Activated CD4-positive, CD25-positive, alpha-beta regulatory T cell treated with anti-CD3 and anti-CD28 coated beads, Interleukin-2, amount 50 U/mL, for 72 hours (primary cell): ENCODE results near the gene CDH15.
"Not testable (repeated sequence)": the region's sequence is repeated elsewhere in the genome, so short reads cannot be mapped to it uniquely, and the experiment has no call there.

Experiments
- DNase-seq: peaks from one replicate; pipeline ENCODE4 v3.0.0; 2021

Gene CDH15

DNA sequence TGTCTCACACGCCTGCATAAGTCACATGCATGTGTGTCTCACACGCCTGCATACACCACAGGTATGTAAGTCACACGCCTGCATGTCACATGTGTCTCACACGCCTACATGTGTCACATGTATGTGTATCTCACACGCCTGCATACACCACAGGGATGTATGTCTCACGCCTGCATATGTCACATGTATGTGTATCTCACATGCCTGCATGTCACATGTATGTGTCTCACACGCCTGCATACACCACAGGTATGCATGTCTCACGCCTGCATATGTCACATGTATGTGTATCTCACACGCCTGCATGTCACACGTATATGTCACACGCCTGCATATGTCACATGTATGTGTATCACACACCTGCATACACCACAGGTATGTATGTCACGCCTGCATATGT lies 13.8 kb upstream of the CDH15 start:
- no peak for DNase-seq

DNA sequence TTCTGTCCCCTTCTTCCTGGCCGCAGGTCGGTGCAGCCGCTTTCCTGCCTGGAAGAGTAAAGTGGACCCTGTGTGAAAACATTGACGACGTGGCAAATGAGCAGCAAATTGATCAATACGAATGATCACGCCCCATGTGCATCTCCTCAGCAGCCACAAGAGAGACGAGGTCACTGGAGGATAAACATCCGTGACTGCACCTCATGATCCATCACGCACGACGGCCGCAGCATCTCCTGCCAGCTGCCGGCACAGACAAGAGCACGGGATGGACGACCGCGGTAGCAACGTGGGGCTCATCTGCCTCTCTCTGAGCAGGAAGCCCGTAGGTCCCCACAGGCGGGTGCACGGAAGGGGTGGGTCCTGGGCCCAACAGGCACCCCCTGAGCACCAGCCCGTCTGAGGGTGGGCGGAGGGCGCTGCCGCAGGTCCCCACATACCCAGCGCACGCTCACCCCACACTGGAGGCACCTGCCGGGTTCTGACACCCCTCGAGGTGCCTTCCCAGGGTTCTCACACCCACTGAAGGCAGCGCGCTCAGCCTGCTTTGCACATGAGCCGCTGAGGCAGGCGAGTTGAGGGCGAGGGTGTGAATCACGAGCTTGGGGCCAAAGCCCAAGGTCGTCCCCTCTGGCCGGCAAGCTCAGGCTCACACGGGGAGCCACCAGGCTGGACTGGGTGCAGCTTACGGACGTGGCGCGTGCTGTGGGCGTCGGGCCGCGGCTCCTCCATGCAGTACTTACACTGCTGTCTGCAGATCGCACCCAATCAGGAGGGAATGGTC lies 12.3 kb upstream of the CDH15 start:
- DNase-seq, result no peak

DNA sequence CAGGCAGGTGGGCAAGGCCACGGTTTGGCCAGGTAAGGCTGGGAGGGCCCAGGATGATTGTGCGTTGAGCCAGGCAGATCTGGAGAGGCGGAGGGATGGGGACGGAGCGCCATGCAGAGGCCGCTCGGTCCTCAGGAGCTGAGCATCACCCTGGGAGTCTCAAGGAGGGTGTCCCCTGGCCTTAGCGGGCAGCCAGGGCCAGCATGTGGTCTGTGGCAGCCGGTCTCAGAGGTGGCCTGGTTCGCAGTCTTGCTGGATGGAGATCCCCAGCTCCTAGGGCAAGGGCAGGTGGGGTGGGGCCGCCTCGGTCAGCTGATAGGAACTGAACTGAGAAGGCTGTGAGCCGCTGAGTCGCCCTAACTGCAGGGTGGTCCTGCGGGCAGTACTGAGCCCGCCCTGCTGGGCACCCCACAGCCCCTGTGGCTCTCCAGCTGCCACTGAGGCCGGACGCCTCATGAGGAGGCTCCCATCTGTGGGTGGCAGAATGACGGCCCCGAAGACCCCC lies 11.6 kb upstream of the CDH15 start:
- DNase-seq, result no peak

DNA sequence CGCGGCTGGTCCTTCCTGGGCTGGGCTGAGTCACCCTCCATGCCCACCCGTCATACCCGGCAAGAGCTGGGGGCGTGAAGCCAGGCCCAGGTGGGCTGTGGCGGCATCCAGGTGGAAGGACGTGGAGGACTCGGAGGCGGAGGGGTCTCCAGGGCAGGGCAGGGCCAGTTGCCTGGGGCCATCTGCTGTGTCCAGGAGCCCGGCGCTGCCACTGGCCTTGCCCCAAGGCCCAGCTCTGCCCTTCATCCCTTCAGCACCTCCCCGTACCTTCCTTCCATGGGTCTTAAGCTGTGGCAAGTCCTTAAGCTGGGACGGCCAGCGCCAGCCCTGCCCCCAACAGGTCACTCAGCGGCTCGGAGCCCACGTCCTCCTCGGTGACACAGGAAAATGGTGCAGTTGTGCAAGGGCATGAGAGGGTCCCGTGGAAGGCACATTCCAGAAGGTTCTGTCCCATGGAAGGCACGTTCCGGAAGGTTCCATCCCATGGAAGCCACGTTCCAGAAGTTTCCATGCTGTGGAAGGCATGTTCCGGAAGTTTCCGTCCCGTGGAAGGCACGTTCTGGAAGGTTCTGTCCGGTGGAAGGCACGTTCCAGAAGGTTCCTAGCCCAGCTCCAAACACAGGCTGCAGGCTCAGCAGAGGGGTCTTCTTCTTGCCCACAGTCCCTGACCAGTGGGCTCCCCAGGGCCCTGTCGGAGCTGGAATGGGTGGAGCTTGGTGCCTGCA lies 10.4 kb upstream of the CDH15 start:
- DNase-seq, result no peak

DNA sequence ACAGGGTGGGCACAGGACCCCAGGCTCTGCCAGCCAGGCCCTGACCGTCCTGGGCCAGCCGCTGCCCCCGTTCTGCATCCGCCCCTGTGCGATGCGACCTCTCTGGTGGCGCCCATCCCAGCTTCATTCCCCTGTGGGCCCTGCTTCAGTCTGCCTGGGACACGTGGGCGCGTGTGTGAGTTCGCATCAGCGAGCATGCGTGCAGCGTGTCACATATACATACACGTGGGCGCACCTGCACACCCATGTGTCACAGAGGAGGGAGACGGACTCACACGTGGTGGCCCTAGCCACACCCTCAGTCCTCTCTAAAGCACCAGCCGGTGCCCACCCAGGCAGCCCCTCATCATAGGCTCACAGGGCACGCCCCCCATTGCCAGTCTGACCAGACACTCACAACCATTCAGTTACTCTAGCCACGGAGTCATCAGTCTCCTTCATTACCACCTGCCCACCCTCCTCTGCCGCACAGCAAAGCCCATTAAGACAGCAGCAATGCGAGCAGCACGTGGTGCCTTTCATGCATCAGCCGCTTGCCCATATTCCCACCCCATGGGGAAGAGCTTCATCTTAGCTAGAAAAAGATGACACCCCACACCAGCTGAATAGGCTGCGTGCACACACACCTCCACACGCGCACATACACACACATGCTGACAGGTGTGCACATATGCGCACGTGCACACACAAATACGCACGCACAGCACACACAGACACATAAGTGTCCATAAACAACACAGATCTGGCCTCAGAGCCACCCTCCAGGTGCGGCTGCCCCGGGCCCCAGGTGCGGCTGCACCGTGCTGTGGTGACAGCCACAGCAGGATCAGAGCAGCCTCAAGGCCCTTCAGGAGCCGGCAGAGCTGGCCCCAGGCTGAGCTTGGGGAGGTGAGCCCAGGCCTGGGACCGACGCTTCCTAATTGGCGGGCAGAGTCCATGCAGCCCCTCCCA lies 9.5 kb upstream of the CDH15 start:
- DNase-seq, result no peak

DNA sequence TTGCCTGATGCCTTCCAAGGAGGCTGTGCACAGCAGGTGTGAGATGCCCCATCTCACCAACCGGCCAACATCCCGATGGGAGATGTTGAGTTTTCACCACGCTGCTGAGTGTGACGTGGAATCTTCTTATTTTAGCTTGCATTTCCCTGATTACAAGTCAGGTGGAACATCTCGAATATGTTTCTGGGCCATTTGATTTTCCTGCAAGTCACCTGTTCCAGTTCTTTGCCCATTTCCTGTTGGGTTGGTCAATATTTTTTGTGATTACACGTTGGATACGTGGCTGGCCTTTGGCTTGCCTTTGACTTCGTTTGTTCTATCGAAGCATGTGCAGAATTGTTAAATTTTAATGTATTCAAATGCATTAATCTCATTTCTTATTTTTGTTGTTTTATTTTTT lies 8.3 kb upstream of the CDH15 start:
- no peak for DNase-seq

DNA sequence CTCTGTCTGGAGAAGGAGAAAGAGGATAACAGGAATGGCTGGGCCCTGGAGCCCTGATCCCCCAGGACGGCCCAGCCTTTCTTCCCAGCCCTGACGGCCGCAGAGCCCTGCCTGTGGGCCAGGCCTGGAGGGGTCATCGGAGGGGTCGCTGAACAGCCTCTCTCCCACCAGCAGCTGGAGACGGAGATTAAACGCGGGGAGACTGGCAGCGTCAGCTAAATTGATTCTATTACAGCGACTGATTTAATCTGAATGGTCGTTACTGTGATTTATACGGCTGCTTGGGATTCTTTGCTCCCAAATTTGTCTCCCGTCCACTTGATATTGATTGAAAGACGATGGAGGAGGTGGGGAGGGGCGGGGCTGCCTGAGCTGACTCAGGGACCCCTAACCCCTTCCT lies 7.1 kb upstream of the CDH15 start:
- no peak for DNase-seq

DNA sequence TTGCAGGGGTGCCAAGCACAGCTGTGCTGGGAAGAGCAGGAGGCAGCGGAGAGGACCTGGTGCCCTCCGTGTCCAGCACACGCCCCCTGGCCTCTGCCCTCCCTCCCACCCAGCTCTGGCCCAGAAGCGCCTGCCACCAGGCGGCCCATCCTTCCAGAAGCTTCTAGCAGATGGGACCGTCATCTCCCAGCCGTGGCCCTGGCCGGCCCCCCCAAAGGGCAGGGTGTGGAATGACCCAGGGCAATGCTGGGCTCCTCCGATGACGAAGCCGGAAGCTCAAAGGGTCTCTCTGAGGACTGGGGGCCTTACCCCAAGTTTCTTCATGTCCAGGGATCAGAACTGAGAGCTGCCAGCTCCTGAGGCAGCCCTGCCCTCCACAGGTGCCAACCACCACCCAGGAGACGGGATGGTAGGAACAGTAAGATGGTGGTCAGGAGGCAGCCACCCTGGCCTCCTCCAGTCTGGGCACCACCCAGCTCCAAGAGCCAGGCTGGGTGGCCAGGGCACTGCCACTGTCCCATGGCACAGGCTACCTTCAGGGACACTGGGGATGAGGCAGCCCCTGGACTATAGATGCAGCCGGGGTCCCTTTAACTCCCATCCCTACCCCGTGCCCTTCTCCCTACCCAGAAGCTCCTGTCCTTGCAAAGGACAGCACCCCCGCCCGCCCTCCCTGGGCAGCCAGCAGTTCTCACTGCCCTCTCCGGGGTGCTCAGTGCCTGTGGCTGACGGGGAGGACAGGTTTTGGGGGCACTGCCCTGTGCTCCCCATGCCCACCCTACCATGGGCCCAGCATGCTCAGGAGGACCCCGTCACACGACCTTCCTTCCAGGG lies 6.5 kb upstream of the CDH15 start:
- DNase-seq, result no peak

DNA sequence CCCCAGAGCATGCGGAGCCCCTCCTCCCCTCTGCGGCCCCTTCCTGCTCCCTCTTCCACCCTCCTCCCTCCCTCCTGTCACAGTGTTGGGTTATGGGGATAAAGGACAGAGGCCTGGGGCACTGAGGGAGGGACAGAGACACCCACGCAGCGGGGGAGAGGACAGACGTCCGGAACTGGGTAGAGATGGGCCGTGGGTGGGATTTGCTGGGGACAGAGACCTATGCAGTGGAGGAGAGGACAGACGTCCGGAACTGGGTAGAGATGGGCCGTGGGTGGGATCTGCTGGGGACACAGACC lies 5.9 kb upstream of the CDH15 start:
- DNase-seq, result not testable (repeated sequence)

DNA sequence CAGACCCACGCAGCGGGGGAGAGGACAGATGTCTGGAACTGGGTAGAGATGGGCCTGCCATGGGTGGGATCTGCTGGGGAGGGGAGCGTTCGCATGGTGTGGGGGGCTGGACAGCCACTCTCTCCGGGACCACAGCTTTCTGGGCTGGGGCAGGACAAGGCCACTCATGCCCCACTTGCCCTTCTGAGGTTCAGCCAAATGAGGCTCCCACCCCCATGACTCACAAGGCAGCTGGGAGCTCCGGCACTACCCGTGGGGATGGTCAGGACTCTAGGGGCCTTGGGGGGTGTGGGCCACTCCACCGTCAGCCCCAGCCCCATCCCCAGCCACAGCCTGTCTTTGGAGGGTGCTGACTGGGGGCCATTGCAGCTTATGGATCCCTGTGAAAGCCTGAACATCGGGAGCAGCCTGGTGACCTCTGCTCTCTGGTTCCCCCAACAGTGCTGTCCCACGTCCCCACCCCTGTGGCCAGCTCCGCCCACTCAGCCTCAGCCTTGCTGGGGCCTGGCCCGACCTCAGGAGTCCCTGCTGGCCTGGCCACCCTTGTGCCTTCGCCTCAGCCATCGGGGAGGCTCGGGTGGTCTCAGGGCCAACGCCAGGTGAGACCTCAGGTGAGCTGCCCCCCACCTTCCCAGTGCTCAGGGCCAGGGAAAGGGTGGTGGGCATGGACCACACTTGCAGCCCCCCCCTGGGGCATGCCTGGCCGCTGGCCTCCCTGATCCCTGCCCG lies 4.7 kb upstream of the CDH15 start:
- no peak for DNase-seq

DNA sequence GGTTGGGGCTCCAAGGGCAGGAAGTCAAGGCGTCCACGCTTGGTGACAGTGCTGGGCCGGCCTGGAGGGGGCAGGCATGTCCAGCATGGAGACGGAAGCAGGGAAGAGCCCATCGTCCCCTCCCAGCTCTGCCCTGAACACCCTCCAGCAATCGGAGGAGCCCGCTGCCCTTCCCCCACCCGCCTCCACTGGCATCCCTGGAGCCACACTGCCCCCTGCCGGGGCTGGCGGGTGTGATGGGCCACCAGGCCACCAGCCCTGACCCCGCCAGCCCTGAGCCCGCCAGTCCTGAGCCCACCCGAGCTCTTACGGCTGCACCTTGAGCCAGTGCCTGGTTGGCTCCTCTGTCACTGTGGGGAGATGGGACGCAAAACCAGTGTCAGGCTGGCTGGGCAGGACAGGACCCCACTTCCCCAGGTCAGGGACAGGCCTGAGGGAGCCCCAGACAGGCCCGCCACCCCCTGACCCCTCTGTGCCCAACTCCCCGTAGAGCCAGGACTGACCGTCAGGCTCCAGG lies 4.1 kb upstream of the CDH15 start:
- peak; percentile 93 for DNase-seq

DNA sequence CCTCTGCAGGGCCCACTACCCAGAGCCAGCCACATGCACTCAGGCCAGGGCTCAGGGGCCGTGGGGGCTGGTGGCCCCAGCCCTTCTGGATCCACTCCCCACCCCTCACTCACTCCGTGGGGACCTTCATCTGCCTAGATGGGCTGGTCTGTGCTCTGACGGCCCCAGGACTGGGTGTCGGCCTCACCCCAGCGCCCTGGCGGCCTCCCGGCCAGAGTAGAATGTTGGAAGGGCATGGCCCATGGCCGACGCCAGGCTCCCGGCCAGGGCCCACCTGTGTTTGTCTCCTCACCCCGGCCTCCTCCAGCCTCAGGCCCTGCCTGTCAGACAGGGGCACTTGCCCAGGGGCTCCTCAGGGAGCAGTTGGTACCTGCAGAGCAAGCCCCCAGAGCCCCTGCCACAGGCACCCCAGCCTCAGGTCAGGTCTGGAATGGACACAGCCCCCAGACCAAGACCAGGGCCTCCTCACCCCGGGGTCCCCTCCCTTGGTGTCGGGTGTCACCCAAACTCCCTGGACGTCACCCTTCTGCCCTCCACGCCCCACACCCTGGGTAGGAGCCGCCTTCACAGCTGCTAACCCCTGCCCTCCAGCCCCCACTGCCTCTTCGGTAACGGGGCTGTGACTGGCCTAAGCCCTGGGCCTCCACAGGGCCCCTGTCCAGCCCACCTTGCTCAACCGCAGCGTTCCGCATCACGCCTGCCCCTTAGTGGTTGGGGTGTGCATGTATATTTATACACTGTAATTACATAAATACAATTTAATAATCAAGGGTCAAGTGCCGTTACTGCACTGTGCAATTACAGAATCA lies 3.0 kb upstream of the CDH15 start:
- no peak for DNase-seq

DNA sequence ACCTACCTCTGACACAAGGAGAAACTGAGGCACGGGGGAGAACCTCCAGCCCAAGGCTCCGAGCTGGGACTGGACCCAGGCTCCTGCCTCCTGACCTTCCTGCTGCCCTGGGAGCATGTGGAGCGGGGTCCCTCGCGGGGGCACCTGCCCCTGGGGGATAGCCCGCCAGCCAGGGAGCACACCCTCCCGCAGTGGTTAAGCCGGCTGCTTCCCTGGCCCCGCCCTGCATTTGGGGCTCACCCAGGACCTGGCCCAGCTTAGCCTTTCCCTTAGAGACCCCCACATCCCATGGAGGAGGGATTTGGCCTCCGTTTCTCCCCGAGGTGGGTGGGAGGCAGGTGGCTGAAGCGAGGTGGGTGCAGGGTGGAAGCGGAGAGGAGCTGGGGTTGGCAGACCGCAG lies 1.8 kb upstream of the CDH15 start:
- no peak for DNase-seq

DNA sequence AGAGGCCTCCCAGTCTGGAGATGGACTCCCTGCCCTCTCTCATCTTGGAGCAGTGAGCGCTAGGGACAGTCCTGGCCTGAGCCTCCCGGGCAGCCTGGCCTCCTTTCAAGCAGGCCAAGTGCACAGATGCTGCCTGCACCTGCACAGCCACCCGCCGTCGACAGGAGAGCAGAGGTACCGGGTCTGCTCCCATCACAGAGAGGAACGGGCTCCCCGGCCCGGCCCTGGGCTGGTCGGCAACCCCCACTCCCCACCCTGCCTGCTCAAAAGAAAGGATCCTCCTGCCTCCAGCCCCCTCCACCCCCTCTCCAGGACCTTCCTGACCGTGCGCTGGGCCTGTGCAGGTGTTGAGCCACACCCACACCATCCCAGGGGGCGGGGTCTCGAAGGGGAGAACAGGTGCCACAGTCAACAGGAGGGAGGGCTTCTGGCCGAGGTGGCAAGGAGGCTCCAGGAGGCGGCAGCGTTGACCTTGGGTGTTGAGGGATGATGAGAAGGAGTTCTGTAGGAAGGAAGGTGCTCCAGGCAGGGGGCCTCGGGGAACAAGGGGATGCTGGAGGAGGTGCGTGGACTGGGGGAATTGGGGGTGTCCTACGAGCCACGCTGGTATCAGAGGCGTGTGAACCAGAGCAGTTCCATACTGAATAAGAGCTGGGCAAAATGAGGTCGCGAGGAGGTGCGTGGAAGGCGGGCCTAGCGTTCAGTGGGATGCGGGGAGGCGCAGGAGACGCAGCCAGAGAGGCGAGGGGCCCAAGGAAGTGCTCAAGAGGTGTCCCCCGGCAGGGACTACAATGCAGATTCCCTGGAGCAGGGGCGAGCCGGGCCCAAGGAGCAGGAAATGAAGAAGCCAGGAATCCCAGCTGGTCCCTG lies 967 bp upstream of the CDH15 start:
- DNase-seq, result peak; percentile 46

DNA sequence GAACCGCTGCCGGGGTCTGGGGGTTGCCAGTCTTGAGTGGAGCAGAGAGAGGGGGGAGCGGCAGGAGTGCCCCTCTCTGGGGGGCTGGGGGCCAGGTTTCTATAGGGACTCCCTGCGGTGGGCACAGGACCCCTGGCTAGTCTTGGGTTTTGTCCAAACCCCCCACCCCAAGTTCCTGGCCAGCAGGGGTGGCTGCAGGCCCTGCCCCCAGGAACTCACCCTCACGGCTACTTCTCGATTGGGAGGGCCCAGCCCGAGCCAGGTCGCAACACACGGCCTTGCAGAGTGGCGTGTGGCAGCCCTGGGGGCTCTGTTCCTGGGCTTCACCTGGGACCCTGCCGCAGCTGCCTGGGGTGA lies 601 bp downstream of the CDH15 start:
- no peak for DNase-seq

DNA sequence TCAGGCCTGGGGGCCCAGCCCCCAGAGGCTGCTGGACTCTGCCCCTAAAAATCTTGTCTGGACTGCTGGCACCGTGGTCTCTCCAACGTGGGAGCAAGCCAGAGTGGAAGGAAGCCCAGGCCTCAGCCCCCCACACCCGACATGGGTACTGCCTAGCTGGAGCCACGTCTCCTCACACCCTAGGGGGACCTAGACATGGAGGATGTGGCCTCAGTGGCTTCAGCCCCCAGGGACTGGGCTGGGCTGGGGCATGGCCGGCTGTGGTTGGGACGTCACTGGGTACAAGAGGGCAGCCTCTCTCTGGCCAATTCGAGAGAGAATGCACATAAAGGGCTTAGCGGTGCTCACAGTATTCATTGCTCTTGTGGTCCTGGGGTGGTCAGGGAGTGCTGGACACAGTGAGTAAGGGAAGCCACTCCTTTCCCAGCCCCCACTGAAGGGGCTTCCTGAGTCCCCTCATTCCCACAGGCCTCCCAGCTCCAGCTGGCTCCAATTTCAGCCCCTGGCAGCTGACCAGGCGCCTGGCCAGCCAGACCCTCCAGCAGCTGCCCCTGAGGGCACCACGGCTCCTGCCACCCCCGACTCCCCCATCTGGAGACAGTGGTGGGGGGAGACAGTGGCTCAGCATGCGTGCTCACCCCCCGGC lies 1.1 kb downstream of the CDH15 start:
- no peak for DNase-seq

DNA sequence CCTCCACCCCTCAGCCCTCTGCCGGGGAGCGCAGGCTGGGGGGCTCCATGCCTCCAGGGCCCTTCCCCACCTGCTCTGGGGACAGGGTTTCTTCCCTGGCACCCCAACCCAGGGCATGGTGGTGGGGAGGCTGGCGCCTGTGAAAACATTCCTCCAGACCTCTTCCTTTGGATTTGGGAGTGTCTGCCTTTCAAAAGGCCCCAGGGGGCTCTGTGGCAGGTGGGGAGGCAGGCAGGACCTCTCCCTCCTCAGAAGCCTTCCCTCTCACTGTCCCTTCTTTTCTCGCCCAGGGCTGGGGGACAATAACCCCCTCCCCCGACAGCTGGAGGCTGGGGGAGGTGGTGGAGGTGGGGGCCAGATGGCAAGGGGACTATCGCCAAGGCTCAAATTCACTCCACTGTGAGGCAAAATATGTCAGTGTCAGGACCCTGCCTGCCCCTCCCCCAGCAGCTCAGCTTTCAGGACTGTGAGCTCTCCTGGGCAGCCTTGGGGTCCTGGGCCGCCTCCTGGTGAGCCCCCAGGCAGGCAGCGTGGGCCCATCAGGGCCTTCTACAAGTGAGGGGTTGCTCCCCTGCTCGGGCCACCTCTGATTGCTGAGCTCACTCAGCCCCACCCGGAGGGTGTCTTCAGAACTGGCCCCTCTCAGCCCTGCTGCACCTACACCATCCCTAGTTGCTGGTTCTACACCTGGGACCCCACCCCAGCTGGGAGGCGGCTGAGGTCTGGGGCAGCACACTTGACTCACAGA lies 1.8 kb downstream of the CDH15 start:
- DNase-seq, result no peak

DNA sequence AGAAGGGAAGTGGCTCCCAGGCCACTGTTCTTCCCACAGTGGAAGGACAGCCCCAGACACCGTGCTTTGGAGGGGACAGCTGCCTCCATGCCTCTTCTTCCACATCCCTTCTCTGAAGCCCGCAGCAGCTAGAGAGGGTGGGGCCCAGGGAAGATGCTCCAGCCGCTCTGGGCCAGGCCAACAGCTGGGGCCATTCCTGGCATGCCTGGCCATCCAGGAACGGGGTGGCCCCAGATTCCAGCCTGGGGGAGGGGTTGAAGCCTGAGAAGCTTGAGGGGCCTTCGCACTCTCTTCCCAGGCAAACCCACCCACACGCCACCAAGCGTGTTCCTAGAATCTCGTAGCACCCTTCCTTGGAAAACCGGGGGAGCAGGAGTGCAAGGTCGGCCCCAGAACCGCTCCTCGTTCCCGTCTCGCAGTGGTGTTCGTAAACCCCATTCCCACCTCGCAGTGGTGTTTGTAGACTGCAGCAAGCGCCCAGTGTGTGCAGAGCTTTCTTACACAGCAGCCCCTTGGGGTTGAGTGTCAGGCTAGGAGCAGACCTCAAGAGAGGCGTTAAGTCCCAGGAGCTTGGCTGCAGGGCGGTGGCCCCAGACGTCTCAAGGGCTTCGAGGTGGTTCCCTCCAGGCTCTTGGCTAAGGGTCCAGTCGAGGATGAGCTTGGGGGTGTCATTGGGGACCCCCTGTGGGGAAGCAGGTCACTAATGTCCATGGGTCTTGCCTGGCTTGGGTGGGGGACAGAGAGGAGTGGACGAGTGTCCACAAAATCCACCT lies 2.7 kb downstream of the CDH15 start:
- DNase-seq, result no peak
